ENCODE measurements around the gene PCYT2. TPM values are rescaled to one million over a fixed set of nuclear protein-coding genes. Genes with fewer than 3 reads are reported as not detected.
"Not testable (repeated sequence)": the region's sequence is repeated elsewhere in the genome, so short reads cannot be mapped to it uniquely, and the experiment has no call there.

The PCYT2 gene
- total and polyA plus RNA-seq, 2 donors: 19.4 to 37.4 TPM

DNA sequence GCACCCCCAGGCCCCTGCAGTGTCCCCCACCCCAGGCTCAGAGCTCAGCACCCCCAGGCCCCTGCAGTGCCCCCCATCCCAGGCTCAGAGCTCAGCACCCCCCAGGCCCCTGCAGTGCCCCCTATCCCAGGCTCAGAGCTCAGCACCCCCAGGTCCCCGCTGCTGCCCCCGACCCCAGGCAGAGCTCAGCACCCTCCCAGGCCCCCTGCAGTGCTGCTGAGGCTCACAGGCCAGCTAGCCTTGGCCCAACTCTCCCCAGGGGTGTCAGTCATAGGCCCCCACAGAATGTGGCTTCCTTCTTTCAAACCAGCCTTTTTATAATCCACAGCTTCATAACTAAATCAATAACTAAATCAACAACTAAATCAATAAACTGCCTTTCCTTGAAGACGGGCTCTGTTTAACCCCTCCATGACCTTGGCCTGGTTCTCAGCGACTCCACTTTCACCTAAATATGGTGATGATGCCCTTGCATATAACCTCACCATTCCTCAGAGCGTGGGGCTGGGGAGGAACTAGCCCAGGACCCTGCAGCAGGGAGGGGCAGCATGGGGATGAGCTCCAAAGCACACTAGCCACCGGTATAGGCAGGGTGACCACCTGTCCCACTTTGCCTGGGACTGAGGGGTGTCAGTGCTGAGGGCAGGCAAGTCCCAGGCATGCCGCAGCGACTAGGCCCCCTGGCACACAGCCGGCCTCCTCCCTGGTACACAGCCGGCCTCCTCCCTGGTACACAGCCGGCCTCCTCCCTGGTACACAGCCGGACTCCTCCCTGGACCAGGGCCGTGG is 44.8 kb upstream of the PCYT2 start:
- no peaks in the 10 kb centered on the region for H3K36me3 ChIP-seq (ENCODE audit: control insufficient read depth in 2 of 2, insufficient read depth in 2 of 2, low read length in 1 of 2)
- no peak overlapping the region for H3K27ac ChIP-seq (ENCODE audit: low read depth in 1 of 2, low read length in 1 of 2)
- peaks cover 0 to 2% of the 10 kb centered on the region in 2 donors for H3K9me3 ChIP-seq (ENCODE audit: control insufficient read depth in 2 of 2, insufficient read depth in 1 of 2, low read length in 1 of 2)
- H3K4me3 ChIP-seq (ENCODE audit: low read length in 2 of 2): no peak overlapping the region
- WGBS: 94% methylated on average over 13 of the region's 13 CpGs
- peaks cover 9 to 11% of the 10 kb centered on the region in 2 donors for H3K4me1 ChIP-seq (ENCODE audit: control insufficient read depth in 2 of 2, insufficient read depth in 2 of 2, low read length in 2 of 2)
- no peak for DNase-seq (ENCODE audit: low read depth in 6 of 9, low spot score in 9 of 9)
- H3K27me3 ChIP-seq (ENCODE audit: control insufficient read depth in 2 of 2, insufficient read depth in 1 of 2, low read length in 1 of 2): peaks cover 33 to 63% of the 10 kb centered on the region in 2 donors

DNA sequence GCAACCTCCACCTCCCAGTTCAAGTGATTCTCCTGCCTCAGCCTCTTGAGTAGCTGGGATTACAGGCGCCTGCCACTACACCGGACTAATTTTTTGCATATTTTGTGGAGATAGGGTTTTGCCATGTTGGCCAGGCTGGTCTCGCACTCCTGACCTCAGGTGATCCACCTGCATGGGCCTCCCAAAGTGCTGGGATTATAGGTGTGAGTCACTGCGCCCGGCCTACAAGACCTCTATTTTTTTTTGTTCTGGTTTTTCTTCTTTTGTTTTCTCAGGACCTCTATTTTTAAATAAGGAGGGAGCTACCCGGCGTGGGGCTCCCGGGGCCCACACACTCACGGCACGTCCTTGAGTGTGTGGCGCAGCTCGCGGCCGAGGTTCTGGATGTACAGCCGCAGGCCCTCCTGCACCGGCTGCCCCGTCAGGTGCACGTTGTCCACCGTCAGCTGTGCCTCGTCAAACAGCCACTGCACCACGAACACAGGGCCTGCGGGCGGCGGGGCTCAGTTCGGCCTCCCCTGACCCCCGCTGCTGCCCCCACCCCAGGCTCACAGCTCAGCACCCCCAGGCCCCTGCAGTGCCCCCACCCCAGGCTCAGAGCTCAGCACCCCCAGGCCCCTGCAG is 44.0 kb upstream of the PCYT2 start:
- 97% methylated on average over 26 of the region's 26 CpGs for WGBS
- Histone ChIP-seq H3K4me1 (ENCODE audit: control insufficient read depth in 2 of 2, insufficient read depth in 2 of 2, low read length in 2 of 2) (peaks cover 1 to 11% of the 10 kb centered on the region in 2 donors), H3K9me3 (ENCODE audit: control insufficient read depth in 2 of 2, insufficient read depth in 1 of 2, low read length in 1 of 2) (peaks cover 0 to 2% of the 10 kb centered on the region in 2 donors), H3K4me3 (ENCODE audit: low read length in 2 of 2) (no peak overlapping the region), H3K27ac (ENCODE audit: low read depth in 1 of 2, low read length in 1 of 2) (no peak overlapping the region), H3K36me3 (ENCODE audit: control insufficient read depth in 2 of 2, insufficient read depth in 2 of 2, low read length in 1 of 2) (no peaks in the 10 kb centered on the region), H3K27me3 (ENCODE audit: control insufficient read depth in 2 of 2, insufficient read depth in 1 of 2, low read length in 1 of 2) (peaks cover 25 to 59% of the 10 kb centered on the region in 2 donors)
- no peak for DNase-seq (ENCODE audit: low read depth in 6 of 9, low spot score in 9 of 9)

DNA sequence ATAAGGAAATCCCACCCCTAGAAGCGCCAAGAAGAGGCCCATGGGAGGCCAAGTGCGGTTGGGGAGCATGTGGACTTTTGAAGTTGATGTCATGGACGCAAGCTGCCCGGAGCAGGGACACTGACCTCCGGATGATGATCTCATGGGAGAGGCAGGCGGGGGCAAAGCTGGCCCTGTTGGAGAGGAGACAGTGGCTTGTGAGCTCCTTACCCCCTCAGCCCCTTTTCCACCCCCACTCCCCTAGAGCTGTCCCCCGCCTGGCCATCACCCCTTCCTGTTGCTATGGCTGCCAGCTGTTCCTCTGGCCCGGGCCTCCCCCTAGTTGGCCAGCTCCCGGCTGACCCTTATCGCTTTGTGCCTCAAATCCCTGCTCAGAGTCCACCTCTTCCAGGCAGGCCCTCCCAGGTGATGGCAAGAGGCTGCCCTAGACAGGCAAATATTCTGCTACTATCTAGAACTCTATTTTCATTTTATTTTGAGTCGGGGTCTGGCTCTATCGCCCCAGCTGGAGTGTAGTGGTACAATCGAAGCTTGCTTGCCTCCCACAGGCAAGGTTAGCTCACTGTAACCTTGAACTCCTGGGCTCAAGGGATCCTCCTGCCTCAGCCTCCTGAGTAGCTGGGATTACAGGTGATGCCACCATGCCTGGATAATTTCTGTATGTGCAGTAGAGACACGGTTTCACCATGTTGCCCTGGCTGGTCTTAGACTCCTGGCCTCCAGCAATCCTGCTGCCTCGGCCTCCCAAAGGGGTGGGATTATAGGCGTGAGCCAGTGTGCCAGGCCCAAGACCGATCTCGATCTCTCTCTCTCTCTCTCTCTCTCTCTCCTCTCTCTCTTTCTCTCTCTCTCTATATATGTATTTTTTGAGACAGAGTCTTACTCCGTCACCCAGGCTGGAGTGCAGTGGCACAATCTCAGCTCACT is 43.2 kb upstream of the PCYT2 start:
- WGBS: 93% methylated on average over 19 of the region's 19 CpGs
- peaks cover 0 to 7% of the 10 kb centered on the region in 2 donors for H3K4me1 ChIP-seq (ENCODE audit: control insufficient read depth in 2 of 2, insufficient read depth in 2 of 2, low read length in 2 of 2)
- no peak overlapping the region for H3K27ac ChIP-seq (ENCODE audit: low read depth in 1 of 2, low read length in 1 of 2)
- H3K9me3 ChIP-seq (ENCODE audit: control insufficient read depth in 2 of 2, insufficient read depth in 1 of 2, low read length in 1 of 2): peaks cover 0 to 2% of the 10 kb centered on the region in 2 donors
- H3K4me3 ChIP-seq (ENCODE audit: low read length in 2 of 2): no peak overlapping the region
- no peak for DNase-seq (ENCODE audit: low read depth in 6 of 9, low spot score in 9 of 9)
- no peaks in the 10 kb centered on the region for H3K36me3 ChIP-seq (ENCODE audit: control insufficient read depth in 2 of 2, insufficient read depth in 2 of 2, low read length in 1 of 2)
- peaks cover 18 to 53% of the 10 kb centered on the region in 2 donors for H3K27me3 ChIP-seq (ENCODE audit: control insufficient read depth in 2 of 2, insufficient read depth in 1 of 2, low read length in 1 of 2)

DNA sequence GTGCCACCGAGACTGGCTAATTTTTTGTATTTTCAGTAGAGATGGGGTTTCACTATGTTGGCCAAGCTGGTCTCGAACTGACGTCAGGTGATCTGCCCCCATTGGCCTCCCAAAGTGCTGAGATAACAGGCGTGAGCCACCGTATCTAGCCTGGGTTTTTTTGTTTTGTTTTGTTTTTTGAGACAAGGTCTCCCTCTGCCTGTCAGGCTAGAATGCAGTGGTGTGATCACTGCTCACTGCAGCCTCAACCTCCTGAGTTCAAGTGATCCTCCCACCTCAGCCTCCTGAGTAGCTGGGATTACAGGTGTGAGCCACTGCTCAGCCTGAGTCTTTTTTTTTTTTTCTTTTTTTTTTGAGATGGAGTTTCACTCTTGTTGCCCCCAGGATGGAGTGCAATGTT is 42.2 kb upstream of the PCYT2 start:
- 86% methylated on average over 5 of the region's 5 CpGs for WGBS
- not testable (repeated sequence) for H3K9me3 ChIP-seq (ENCODE audit: control insufficient read depth in 2 of 2, insufficient read depth in 1 of 2, low read length in 1 of 2); H3K4me3 ChIP-seq (ENCODE audit: low read length in 2 of 2); H3K36me3 ChIP-seq (ENCODE audit: control insufficient read depth in 2 of 2, insufficient read depth in 2 of 2, low read length in 1 of 2); H3K27ac ChIP-seq (ENCODE audit: low read depth in 1 of 2, low read length in 1 of 2); DNase-seq (ENCODE audit: low read depth in 6 of 9, low spot score in 9 of 9); H3K4me1 ChIP-seq (ENCODE audit: control insufficient read depth in 2 of 2, insufficient read depth in 2 of 2, low read length in 2 of 2)
- H3K27me3 ChIP-seq (ENCODE audit: control insufficient read depth in 2 of 2, insufficient read depth in 1 of 2, low read length in 1 of 2): peaks cover 9 to 50% of the 10 kb centered on the region in 2 donors

DNA sequence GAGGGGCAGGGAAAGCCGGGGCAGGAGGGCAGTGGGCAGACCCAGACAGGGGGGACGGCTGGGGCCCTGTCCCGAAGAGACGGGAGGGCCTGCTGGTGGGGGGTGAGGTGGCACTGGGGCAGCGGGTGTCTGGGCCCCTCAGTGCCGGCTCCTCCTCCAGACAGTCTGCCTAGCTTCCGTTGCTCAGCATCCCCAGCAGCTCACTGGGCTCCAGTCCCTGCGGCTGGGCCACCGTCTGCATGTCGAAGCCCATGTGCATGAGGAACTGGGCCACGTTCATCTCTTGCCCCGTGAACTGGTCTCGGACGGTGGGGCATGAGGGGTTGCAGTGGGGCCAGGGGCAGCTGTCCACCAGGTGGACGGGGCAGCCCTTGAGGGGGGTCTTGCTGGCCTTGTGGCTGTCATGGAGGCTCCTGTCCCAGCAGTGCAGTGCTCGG is 41.6 kb upstream of the PCYT2 start:
- Histone ChIP-seq H3K27ac (ENCODE audit: low read depth in 1 of 2, low read length in 1 of 2) (no peak overlapping the region), H3K27me3 (ENCODE audit: control insufficient read depth in 2 of 2, insufficient read depth in 1 of 2, low read length in 1 of 2) (peaks cover 2 to 44% of the 10 kb centered on the region in 2 donors), H3K4me1 (ENCODE audit: control insufficient read depth in 2 of 2, insufficient read depth in 2 of 2, low read length in 2 of 2) (peaks cover 0 to 3% of the 10 kb centered on the region in 2 donors), H3K4me3 (ENCODE audit: low read length in 2 of 2) (no peak overlapping the region), H3K36me3 (ENCODE audit: control insufficient read depth in 2 of 2, insufficient read depth in 2 of 2, low read length in 1 of 2) (no peaks in the 10 kb centered on the region), H3K9me3 (ENCODE audit: control insufficient read depth in 2 of 2, insufficient read depth in 1 of 2, low read length in 1 of 2) (peaks cover 0 to 2% of the 10 kb centered on the region in 2 donors)
- DNase-seq (ENCODE audit: low read depth in 6 of 9, low spot score in 9 of 9): no peak
- WGBS: 93% methylated on average over 16 of the region's 16 CpGs

DNA sequence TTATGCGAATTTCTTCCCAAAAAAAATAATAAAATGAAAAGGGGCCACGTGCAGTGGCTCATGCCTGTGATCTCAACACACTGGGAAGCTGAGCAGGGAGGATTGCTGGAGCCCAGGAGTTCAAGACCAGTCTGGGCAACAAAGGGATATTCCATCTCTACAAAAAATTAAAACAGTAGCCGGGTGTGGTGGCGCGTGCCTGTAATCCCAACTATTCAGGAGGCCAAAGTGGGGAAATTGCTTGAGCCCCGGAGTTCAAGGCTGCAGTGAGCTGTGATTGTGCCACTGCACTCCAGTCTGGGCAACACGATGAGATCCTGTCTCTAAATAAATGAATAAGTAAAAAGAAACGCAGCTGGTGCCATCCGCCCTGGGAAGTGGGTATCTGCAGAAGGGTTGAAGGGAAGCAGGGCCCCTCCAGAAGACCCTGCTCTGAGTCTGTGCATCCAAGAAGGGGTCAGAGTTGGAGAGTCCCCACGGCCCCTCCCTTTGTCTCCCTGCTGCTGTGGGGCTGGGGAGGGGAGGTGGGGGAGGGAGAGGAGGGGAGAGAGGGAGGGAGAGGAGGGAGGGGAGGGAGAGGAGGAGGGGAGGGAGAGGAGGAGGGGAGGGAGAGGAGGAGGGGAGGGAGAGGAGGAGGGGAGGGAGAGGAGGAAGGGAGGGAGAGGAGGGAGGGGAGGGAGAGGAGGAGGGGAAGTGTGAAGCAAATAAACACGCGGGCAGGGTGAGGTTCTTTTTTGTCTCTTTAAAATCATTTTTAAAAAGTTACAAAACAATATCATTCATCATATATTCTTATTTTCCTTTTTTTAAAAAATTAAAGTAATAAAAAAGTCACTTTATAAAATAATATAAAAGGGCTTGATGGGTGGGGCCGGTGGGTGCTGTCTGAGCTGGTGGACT is 40.8 kb upstream of the PCYT2 start:
- Histone ChIP-seq H3K27ac (ENCODE audit: low read depth in 1 of 2, low read length in 1 of 2) (no peak overlapping the region), H3K4me3 (ENCODE audit: low read length in 2 of 2) (no peak overlapping the region), H3K36me3 (ENCODE audit: control insufficient read depth in 2 of 2, insufficient read depth in 2 of 2, low read length in 1 of 2) (no peaks in the 10 kb centered on the region), H3K4me1 (ENCODE audit: control insufficient read depth in 2 of 2, insufficient read depth in 2 of 2, low read length in 2 of 2) (peaks cover 0 to 3% of the 10 kb centered on the region in 2 donors), H3K27me3 (ENCODE audit: control insufficient read depth in 2 of 2, insufficient read depth in 1 of 2, low read length in 1 of 2) (peaks cover 0 to 38% of the 10 kb centered on the region in 2 donors), H3K9me3 (ENCODE audit: control insufficient read depth in 2 of 2, insufficient read depth in 1 of 2, low read length in 1 of 2) (peaks cover 0 to 2% of the 10 kb centered on the region in 2 donors)
- DNase-seq (ENCODE audit: low read depth in 6 of 9, low spot score in 9 of 9): no peak
- WGBS: 54% methylated on average over 13 of the region's 13 CpGs

DNA sequence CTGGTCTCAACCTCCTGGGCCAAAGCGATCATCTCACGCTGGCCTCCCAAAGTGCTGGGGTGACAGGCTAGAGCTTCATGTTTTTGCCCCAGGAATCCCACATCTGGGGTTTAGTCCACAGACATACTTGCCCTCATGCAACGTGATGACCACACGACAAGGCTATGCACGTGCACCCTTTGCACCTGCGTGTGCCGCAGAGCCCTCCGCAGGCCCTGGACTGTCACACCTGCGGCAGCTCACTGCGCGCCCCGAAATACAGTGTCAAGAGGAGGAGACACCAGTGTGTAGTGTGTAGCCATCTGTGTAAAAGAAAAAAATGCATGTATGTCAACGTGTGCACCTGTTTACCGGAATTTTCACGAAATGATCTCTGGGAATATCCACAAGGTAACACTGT is 39.3 kb upstream of the PCYT2 start:
- H3K27me3 ChIP-seq (ENCODE audit: control insufficient read depth in 2 of 2, insufficient read depth in 1 of 2, low read length in 1 of 2): peaks cover 0 to 32% of the 10 kb centered on the region in 2 donors
- H3K9me3 ChIP-seq (ENCODE audit: control insufficient read depth in 2 of 2, insufficient read depth in 1 of 2, low read length in 1 of 2): peaks cover 0 to 2% of the 10 kb centered on the region in 2 donors
- peaks cover 0 to 3% of the 10 kb centered on the region in 2 donors for H3K4me1 ChIP-seq (ENCODE audit: control insufficient read depth in 2 of 2, insufficient read depth in 2 of 2, low read length in 2 of 2)
- no peak overlapping the region for H3K27ac ChIP-seq (ENCODE audit: low read depth in 1 of 2, low read length in 1 of 2)
- H3K36me3 ChIP-seq (ENCODE audit: control insufficient read depth in 2 of 2, insufficient read depth in 2 of 2, low read length in 1 of 2): no peaks in the 10 kb centered on the region
- DNase-seq (ENCODE audit: low read depth in 6 of 9, low spot score in 9 of 9): no peak
- no peak overlapping the region for H3K4me3 ChIP-seq (ENCODE audit: low read length in 2 of 2)
- 91% methylated on average over 15 of the region's 15 CpGs for WGBS

DNA sequence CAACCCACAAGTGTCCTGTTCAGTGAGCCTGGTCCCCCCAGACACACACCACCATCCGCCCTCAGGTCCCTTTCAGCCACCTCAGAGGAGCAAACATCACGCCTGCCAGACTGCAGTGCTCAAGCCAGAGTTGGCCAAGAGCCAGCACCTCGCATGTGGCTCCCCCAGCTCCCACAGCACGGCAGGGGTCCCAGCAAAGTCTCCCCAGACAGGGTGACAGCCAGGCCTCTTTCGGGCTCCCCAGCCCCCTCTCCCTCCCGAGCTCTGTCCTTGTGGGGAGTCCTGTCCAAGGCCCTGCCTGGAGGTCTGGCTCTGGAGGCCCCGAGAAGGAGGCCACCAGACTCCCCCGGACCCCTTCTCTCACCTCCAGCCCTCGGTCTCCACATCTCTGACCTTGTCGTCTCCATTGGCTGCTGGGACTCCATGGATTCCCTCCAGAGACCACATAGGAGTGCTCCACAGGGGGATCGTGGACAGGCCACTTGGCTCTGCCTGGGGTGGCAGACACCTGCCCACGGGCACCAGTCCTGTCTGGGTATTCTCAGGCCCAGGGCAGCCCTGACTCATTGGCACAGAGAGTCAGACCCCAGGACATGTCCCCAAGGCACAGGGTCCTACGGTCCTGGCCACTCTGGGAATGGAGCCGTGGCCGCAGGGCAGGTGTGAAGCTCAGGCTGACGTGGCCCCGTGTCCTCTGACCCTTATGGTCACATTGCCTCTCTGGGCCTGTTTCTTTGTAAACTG is 37.6 kb upstream of the PCYT2 start:
- Histone ChIP-seq H3K9me3 (ENCODE audit: control insufficient read depth in 2 of 2, insufficient read depth in 1 of 2, low read length in 1 of 2) (peaks cover 0 to 1% of the 10 kb centered on the region in 2 donors), H3K4me3 (ENCODE audit: low read length in 2 of 2) (no peak overlapping the region)
- no peak for DNase-seq (ENCODE audit: low read depth in 6 of 9, low spot score in 9 of 9)

More for the DNA sequence above, 37.6 kb upstream of the PCYT2 start:
- Histone ChIP-seq H3K27ac (ENCODE audit: low read depth in 1 of 2, low read length in 1 of 2) (no peak overlapping the region), H3K4me1 (ENCODE audit: control insufficient read depth in 2 of 2, insufficient read depth in 2 of 2, low read length in 2 of 2) (peaks cover 0 to 3% of the 10 kb centered on the region in 2 donors), H3K27me3 (ENCODE audit: control insufficient read depth in 2 of 2, insufficient read depth in 1 of 2, low read length in 1 of 2) (peaks cover 0 to 34% of the 10 kb centered on the region in 2 donors), H3K36me3 (ENCODE audit: control insufficient read depth in 2 of 2, insufficient read depth in 2 of 2, low read length in 1 of 2) (no peaks in the 10 kb centered on the region)
- WGBS: 88% methylated on average over 17 of the region's 17 CpGs
